Gastroesophageal sphincter (tissue), 4 donors: ENCODE data around the gene TEX264. TPM values are rescaled to one million over a fixed set of nuclear protein-coding genes. Genes with fewer than 3 reads are reported as not detected.

Experiments
- ATAC-seq: fragments of 150-250 bp; one replicate; pipeline ENCODE4 v1.9.1; 2016; ENCODE audit warnings: mild to moderate bottlenecking, moderate library complexity
- H3K27ac ChIP-seq, 4 donors: fragments of 200-600 bp; sonication (generic) in 3 of 4; 1 replicate in 3 of 4; 2 replicates in 1 of 4; pipeline ENCODE4 v1.5.1; 2016 to 2019
- H3K27me3 ChIP-seq: fragments of 200-600 bp; sonication (generic); one replicate; pipeline ENCODE4 v1.5.1; 2019
- H3K36me3 ChIP-seq, 2 donors: fragments of 200-600 bp; sonication (generic); one replicate each; pipeline ENCODE4 v1.5.1; 2019; ENCODE audit warnings: control low read depth in 1 of 2
- H3K4me1 ChIP-seq, 3 donors: fragments of 200-600 bp; sonication (generic); 1 replicate in 2 of 3; 2 replicates in 1 of 3; pipeline ENCODE4 v1.5.1; 2016 to 2019; ENCODE audit warnings: control low read depth in 2 of 3
- H3K4me3 ChIP-seq, 2 donors: fragments of 200-600 bp; sonication (generic); one replicate each; pipeline ENCODE4 v1.5.1; 2019; ENCODE audit warnings: mild to moderate bottlenecking in 1 of 2, moderate library complexity in 1 of 2
- H3K9me3 ChIP-seq, 3 donors: fragments of 200-600 bp; sonication (generic); one replicate each; pipeline ENCODE4 v1.5.1; 2017 to 2019; ENCODE audit warnings: control low read depth in 2 of 3
- EP300 ChIP-seq: sonication (generic); formaldehyde crosslinking; IDR thresholded peaks from one replicate; pipeline ENCODE4 v1.6.1; 2017; ENCODE audit warnings: antibody characterized with exemption, mild to moderate bottlenecking
- POLR2A ChIP-seq, 2 donors: fragments of 450-650 bp; IDR thresholded peaks; one replicate each; pipeline ENCODE4 v1.6.1; 2017; ENCODE audit warnings: antibody characterized with exemption in 2 of 2, mild to moderate bottlenecking in 2 of 2, moderate library complexity in 1 of 2
- POLR2AphosphoS5 ChIP-seq: sonication (generic); formaldehyde crosslinking; IDR thresholded peaks from one replicate; pipeline ENCODE4 v1.6.1; 2017; ENCODE audit warnings: antibody characterized with exemption
- WGBS, 2 donors: methylation state at CpG; one replicate each; pipeline ENCODE4 v1.1.5; 2018; ENCODE audit warnings: low coverage in 1 of 2; 5-methylcytosine and 5-hydroxymethylcytosine counted together
- total RNA-seq, 4 donors: library from RNA; depleted of rRNA; stranded (reverse); fragments of >200 nt; gene quantifications; one replicate each; pipeline ENCODE4 v1.1.0, GENCODE V29; 2016
- TF ChIP-seq, protein P1 (sequence below), 4 experiments: fragments of 200-600 bp in 2 of 4; fragments of 450-650 bp in 2 of 4; sonication (generic) in 1 of 4; IDR thresholded peaks; one replicate each; pipeline ENCODE4 v1.5.1; 2017 to 2019; ENCODE audit warnings: antibody characterized with exemption in 4 of 4, mild to moderate bottlenecking in 2 of 4, moderate library complexity in 2 of 4

Gene TEX264
- total RNA-seq, 4 donors from 2014 or later: 43.9 to 67.5 (median 51.4) TPM

- 80% methylated on average over 3 of the region's 19 CpGs; no CpG with 5 or more reads in 1 of the 2 donors for WGBS, 2 donors
- no peak overlapping the region for H3K27ac ChIP-seq
- H3K9me3 ChIP-seq: no peaks in the 10 kb centered on the region
- no peak for ATAC-seq
- no peak for TF ChIP-seq POLR2A (IDR thresholded peaks at IDR 0.05)
- H3K4me3 ChIP-seq: no peak overlapping the region
- no peaks in the 10 kb centered on the region for H3K36me3 ChIP-seq
- peaks cover 18% of the 10 kb centered on the region for H3K27me3 ChIP-seq
- H3K4me1 ChIP-seq: no peaks in the 10 kb centered on the region
Observed at GRCh38 chr3:51712963-51713362, 41.9 kb downstream of the TEX264 start.

GRCh38 chr3:51715231-51715976 is 44.4 kb downstream of the TEX264 start:
- no peak for TF ChIP-seq EP300
- no peak for TF ChIP-seq POLR2AphosphoS5
- no peak for TF ChIP-seq POLR2A (IDR thresholded peaks at IDR 0.05)
- TF ChIP-seq, protein P1, sequence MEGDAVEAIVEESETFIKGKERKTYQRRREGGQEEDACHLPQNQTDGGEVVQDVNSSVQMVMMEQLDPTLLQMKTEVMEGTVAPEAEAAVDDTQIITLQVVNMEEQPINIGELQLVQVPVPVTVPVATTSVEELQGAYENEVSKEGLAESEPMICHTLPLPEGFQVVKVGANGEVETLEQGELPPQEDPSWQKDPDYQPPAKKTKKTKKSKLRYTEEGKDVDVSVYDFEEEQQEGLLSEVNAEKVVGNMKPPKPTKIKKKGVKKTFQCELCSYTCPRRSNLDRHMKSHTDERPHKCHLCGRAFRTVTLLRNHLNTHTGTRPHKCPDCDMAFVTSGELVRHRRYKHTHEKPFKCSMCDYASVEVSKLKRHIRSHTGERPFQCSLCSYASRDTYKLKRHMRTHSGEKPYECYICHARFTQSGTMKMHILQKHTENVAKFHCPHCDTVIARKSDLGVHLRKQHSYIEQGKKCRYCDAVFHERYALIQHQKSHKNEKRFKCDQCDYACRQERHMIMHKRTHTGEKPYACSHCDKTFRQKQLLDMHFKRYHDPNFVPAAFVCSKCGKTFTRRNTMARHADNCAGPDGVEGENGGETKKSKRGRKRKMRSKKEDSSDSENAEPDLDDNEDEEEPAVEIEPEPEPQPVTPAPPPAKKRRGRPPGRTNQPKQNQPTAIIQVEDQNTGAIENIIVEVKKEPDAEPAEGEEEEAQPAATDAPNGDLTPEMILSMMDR (IDR thresholded peaks at IDR 0.05): no peak
- 89 to 100% methylated on average over 5 to 9 of the region's 36 CpGs for WGBS, 2 donors
- Histone ChIP-seq H3K4me1 (no peaks in the 10 kb centered on the region), H3K27me3 (peaks cover 23% of the 10 kb centered on the region), H3K36me3 (no peaks in the 10 kb centered on the region), H3K9me3 (no peaks in the 10 kb centered on the region), H3K4me3 (no peak overlapping the region), H3K27ac (no peak overlapping the region)
- ATAC-seq: no peak

GRCh38 chr3:51715977-51716294 is 44.9 kb downstream of the TEX264 start:
- no peak overlapping the region for H3K27ac ChIP-seq
- TF ChIP-seq EP300 (no peak), POLR2A (IDR thresholded peaks at IDR 0.05) (no peak), POLR2AphosphoS5 (no peak)
- TF ChIP-seq, protein P1 (IDR thresholded peaks at IDR 0.05): no peak
- no peak overlapping the region for H3K4me3 ChIP-seq
- H3K36me3 ChIP-seq: no peaks in the 10 kb centered on the region
- H3K9me3 ChIP-seq: no peaks in the 10 kb centered on the region
- ATAC-seq: no peak
- H3K27me3 ChIP-seq: peaks cover 23% of the 10 kb centered on the region
- H3K4me1 ChIP-seq: no peaks in the 10 kb centered on the region
- 100% methylated on average over 1 of the region's 8 CpGs; no CpG with 5 or more reads in 1 of the 2 donors for WGBS, 2 donors

- Histone ChIP-seq H3K4me3 (no peak overlapping the region), H3K4me1 (no peaks in the 10 kb centered on the region), H3K27ac (no peak overlapping the region), H3K36me3 (no peaks in the 10 kb centered on the region), H3K9me3 (no peaks in the 10 kb centered on the region), H3K27me3 (peaks cover 23% of the 10 kb centered on the region)
- no peak for TF ChIP-seq POLR2A (IDR thresholded peaks at IDR 0.05)
- no peak for TF ChIP-seq EP300
- TF ChIP-seq POLR2AphosphoS5: no peak
- ATAC-seq: no peak
- WGBS, 2 donors: 100% methylated on average over 2 of the region's 5 CpGs; no CpG with 5 or more reads in 1 of the 2 donors
Observed at GRCh38 chr3:51716805-51717204, 45.8 kb downstream of the TEX264 start.

DNA sequence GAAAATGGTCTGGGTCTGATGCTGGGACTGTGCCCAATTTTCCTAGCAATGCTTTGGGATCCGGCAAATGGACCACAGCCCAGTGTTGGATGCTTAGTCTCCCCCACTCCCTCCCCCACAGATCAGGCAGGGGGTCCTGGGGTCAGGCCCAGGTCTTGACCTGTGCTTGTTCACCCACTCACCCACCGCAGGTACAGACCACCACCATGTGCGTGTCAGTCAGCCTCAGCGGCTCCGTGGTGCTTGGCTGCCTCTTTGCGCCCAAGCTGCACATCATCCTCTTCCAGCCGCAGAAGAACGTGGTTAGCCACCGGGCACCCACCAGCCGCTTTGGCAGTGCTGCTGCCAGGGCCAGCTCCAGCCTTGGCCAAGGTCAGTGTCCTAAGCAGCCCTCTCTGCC is 46.4 kb downstream of the TEX264 start:
- H3K27ac ChIP-seq: no peak overlapping the region
- no peaks in the 10 kb centered on the region for H3K36me3 ChIP-seq
- no peaks in the 10 kb centered on the region for H3K4me1 ChIP-seq
- peaks cover 23% of the 10 kb centered on the region for H3K27me3 ChIP-seq
- TF ChIP-seq, protein P1 (IDR thresholded peaks at IDR 0.05): no peak
- TF ChIP-seq POLR2A (IDR thresholded peaks at IDR 0.05) (no peak), EP300 (no peak), POLR2AphosphoS5 (no peak)
- ATAC-seq: no peak
- H3K4me3 ChIP-seq: no peak overlapping the region
- no peaks in the 10 kb centered on the region for H3K9me3 ChIP-seq
- WGBS, 2 donors: 88 to 100% methylated on average over 1 to 3 of the region's 10 CpGs

- H3K4me1 ChIP-seq: no peaks in the 10 kb centered on the region
- no peak for ATAC-seq
- 76 to 85% methylated on average over 3 to 4 of the region's 7 CpGs for WGBS, 2 donors
- no peaks in the 10 kb centered on the region for H3K36me3 ChIP-seq
- no peak overlapping the region for H3K4me3 ChIP-seq
- TF ChIP-seq POLR2AphosphoS5: no peak
- TF ChIP-seq, protein P1 (IDR thresholded peaks at IDR 0.05): no peak
- H3K27ac ChIP-seq: no peak overlapping the region
- peaks cover 23% of the 10 kb centered on the region for H3K27me3 ChIP-seq
- H3K9me3 ChIP-seq: no peaks in the 10 kb centered on the region
Observed at GRCh38 chr3:51717947-51718346, 46.9 kb downstream of the TEX264 start.
